Activated T-helper 1 cell treated with anti-CD3 and anti-CD28 coated beads, Interleukin-2, amount 50 U/mL, for 16 hours (primary cell): ENCODE data around the gene ALKBH8.
"Not testable (repeated sequence)": the region's sequence is repeated elsewhere in the genome, so short reads cannot be mapped to it uniquely, and the experiment has no call there.

ENCODE experiments used
- DNase-seq, 2 donors: peaks; one replicate each; pipeline ENCODE4 v3.0.0-alpha.2; 2020; ENCODE audit warnings: low read depth in 1 of 2, low spot score in 1 of 2

Gene ALKBH8

GRCh38 chr11:107508201-107508857, 57.2 kb downstream of the ALKBH8 start:
- no peak for DNase-seq

GRCh38 chr11:107505647-107506225, 59.8 kb downstream of the ALKBH8 start:
- DNase-seq, result no peak

GRCh38 chr11:107504981-107505380, 60.6 kb downstream of the ALKBH8 start:
- no peak for DNase-seq

GRCh38 chr11:107501713-107502112, 63.8 kb downstream of the ALKBH8 start:
- DNase-seq, result no peak

GRCh38 chr11:107497371-107497770, 68.2 kb downstream of the ALKBH8 start:
- not testable (repeated sequence) for DNase-seq

- DNase-seq, result no peak
Observed at GRCh38 chr11:107496011-107496410, 69.5 kb downstream of the ALKBH8 start.

GRCh38 chr11:107494055-107494454, 71.5 kb downstream of the ALKBH8 start:
- no peak for DNase-seq

GRCh38 chr11:107493117-107493516, 72.4 kb downstream of the ALKBH8 start:
- DNase-seq, result no peak

- DNase-seq, result no peak
Observed at GRCh38 chr11:107490836-107491235, 74.7 kb downstream of the ALKBH8 start.

- no peak for DNase-seq
Observed at GRCh38 chr11:107482234-107482633, 83.3 kb downstream of the ALKBH8 start.

- DNase-seq, result no peak
Observed at GRCh38 chr11:107478922-107479321, 86.6 kb downstream of the ALKBH8 start.

- DNase-seq, result no peak
Observed at GRCh38 chr11:107477820-107478219, 87.7 kb downstream of the ALKBH8 start.

GRCh38 chr11:107473792-107474191, 91.7 kb downstream of the ALKBH8 start:
- no peak for DNase-seq

- DNase-seq, result no peak
Observed at GRCh38 chr11:107472966-107473365, 92.6 kb downstream of the ALKBH8 start.

GRCh38 chr11:107468596-107468995, 96.9 kb downstream of the ALKBH8 start:
- no peak for DNase-seq

- DNase-seq, result no peak
Observed at GRCh38 chr11:107467696-107468095, 97.8 kb downstream of the ALKBH8 start.

- not testable (repeated sequence) for DNase-seq
Observed at GRCh38 chr11:107466275-107466866, 99.2 kb downstream of the ALKBH8 start.

GRCh38 chr11:107457558-107458271, 107.8 kb downstream of the ALKBH8 start, which contains the start of gene CWF19L2:
Gene CWF19L2 (minus strand): TSS chr11:107457825. CDS start chr11:107457816, 9 bp downstream.
- peak; percentile 70 to 76 for DNase-seq

- DNase-seq, result no peak
Observed at GRCh38 chr11:107457205-107457557, 108.4 kb downstream of the ALKBH8 start.

GRCh38 chr11:107453594-107454286, 111.8 kb downstream of the ALKBH8 start:
- DNase-seq, result no peak
